Karpas-422 (cell line): ENCODE results near the gene CCDC106. TPM values are rescaled to one million over a fixed set of nuclear protein-coding genes. Genes with fewer than 3 reads are reported as not detected.

Experiments used
- DNase-seq: peaks from one replicate; pipeline ENCODE4 v3.0.0-alpha.2; 2015
- H2AFZ ChIP-seq: fragments of 200-600 bp; sonication (generic); 2 replicates; pipeline ENCODE4 v1.6.1; 2014; ENCODE audit warnings: antibody characterized with exemption, low read length, mixed read lengths
- H3K27ac ChIP-seq: fragments of 200-600 bp; sonication (generic); 2 replicates; pipeline ENCODE4 v1.5.1; 2014; ENCODE audit warnings: mild to moderate bottlenecking, low read length, moderate library complexity
- H3K27me3 ChIP-seq: fragments of 200-600 bp; sonication (generic); 2 replicates; pipeline ENCODE4 v1.6.1; 2014; ENCODE audit warnings: low read length, mixed read lengths
- H3K36me3 ChIP-seq: fragments of 200-600 bp; sonication (generic); 2 replicates; pipeline ENCODE4 v1.6.1; 2014; ENCODE audit warnings: low read length, mixed read lengths; ENCODE audit not compliant: insufficient read depth
- H3K4me1 ChIP-seq: fragments of 200-600 bp; sonication (generic); 2 replicates; pipeline ENCODE4 v1.6.1; 2014; ENCODE audit warnings: mild to moderate bottlenecking, low read length, mixed read lengths
- H3K4me2 ChIP-seq: fragments of 200-600 bp; sonication (generic); 2 replicates; pipeline ENCODE4 v1.6.1; 2014; ENCODE audit warnings: low read length, low read depth, mild to moderate bottlenecking; ENCODE audit not compliant: poor library complexity, severe bottlenecking
- H3K4me3 ChIP-seq: fragments of 200-600 bp; sonication (generic); 2 replicates; pipeline ENCODE4 v1.5.1; 2014; ENCODE audit warnings: mild to moderate bottlenecking, antibody characterized with exemption, low read length, mixed read lengths
- H3K79me2 ChIP-seq: fragments of 200-600 bp; sonication (generic); 2 replicates; pipeline ENCODE4 v1.6.1; 2014; ENCODE audit warnings: mild to moderate bottlenecking, low read length, mixed read lengths
- H3K9ac ChIP-seq: fragments of 200-600 bp; sonication (generic); 2 replicates; pipeline ENCODE4 v1.6.0; 2014; ENCODE audit warnings: low read length
- H3K9me2 ChIP-seq: fragments of 200-600 bp; sonication (generic), shearing (Covaris generic); replicated peaks from 2 replicates; pipeline ENCODE4 v1.6.0; 2014; ENCODE audit warnings: mild to moderate bottlenecking, low read length, moderate library complexity; ENCODE audit not compliant: insufficient read depth
- H3K9me3 ChIP-seq: fragments of 300-700, 200-600 bp; sonication (generic); 2 replicates; pipeline ENCODE4 v1.6.1; 2014; ENCODE audit warnings: low read length, mixed read lengths
- H4K20me1 ChIP-seq: fragments of 200-600 bp; sonication (generic); 2 replicates; pipeline ENCODE4 v1.6.1; 2014; ENCODE audit warnings: mild to moderate bottlenecking, antibody characterized with exemption, low read length, low read depth; ENCODE audit not compliant: insufficient read depth
- total RNA-seq: library from RNA; depleted of rRNA; stranded (reverse); fragments of >200 nt; shearing (Covaris generic); gene quantifications from 2 replicates; pipeline ENCODE4 v1.2.3, GENCODE V29; 2014; ENCODE audit warnings: low replicate concordance

CCDC106 gene
- total RNA-seq, 1 experiment from 2014 or later = 26.2 TPM

- Histone ChIP-seq H3K27me3 (no peaks in the 10 kb centered on the region), H2AFZ (no peak overlapping the region), H3K4me2 (no peak overlapping the region), H4K20me1 (peaks cover 18% of the 10 kb centered on the region), H3K4me3 (no peak overlapping the region), H3K4me1 (peaks cover 15% of the 10 kb centered on the region), H3K9me2 (no peaks in the 10 kb centered on the region), H3K79me2 (peaks cover 64% of the 10 kb centered on the region), H3K9me3 (no peaks in the 10 kb centered on the region), H3K9ac (no peak overlapping the region), H3K36me3 (peaks cover 24% of the 10 kb centered on the region), H3K27ac (no peak overlapping the region)
- no peak for DNase-seq
Measured at GRCh38 chr19:55611300-55611982, 36.6 kb upstream of the CCDC106 start.

GRCh38 chr19:55611983-55612645 is 35.9 kb upstream of the CCDC106 start:
- Histone ChIP-seq H3K36me3 (peaks cover 18% of the 10 kb centered on the region), H3K79me2 (peaks cover 58% of the 10 kb centered on the region)

GRCh38 chr19:55613396-55613795 is 34.6 kb upstream of the CCDC106 start:
- Histone ChIP-seq H3K79me2 (peaks cover 46% of the 10 kb centered on the region), H3K9me2 (no peaks in the 10 kb centered on the region), H3K27ac (no peak overlapping the region), H3K36me3 (peaks cover 17% of the 10 kb centered on the region), H3K9ac (no peak overlapping the region), H3K9me3 (no peaks in the 10 kb centered on the region), H3K4me2 (no peak overlapping the region), H3K4me1 (peaks cover 7% of the 10 kb centered on the region; the same call in 1 of the 2 replicates), H3K27me3 (no peaks in the 10 kb centered on the region), H4K20me1 (peaks cover 18% of the 10 kb centered on the region), H3K4me3 (no peak overlapping the region), H2AFZ (no peak overlapping the region)
- DNase-seq = no peak

More at GRCh38 chr19:55611983-55612645, 35.9 kb upstream of the CCDC106 start:
- H3K4me2 ChIP-seq = no peak overlapping the region
- H3K27ac ChIP-seq = no peak overlapping the region
- no peak for DNase-seq
- H3K9ac ChIP-seq = no peak overlapping the region
- H3K27me3 ChIP-seq = no peaks in the 10 kb centered on the region
- H3K4me1 ChIP-seq = peaks cover 8% of the 10 kb centered on the region
- H4K20me1 ChIP-seq = peaks cover 18% of the 10 kb centered on the region
- no peaks in the 10 kb centered on the region for H3K9me2 ChIP-seq
- H2AFZ ChIP-seq = no peak overlapping the region
- no peak overlapping the region for H3K4me3 ChIP-seq
- H3K9me3 ChIP-seq = no peaks in the 10 kb centered on the region

DNA sequence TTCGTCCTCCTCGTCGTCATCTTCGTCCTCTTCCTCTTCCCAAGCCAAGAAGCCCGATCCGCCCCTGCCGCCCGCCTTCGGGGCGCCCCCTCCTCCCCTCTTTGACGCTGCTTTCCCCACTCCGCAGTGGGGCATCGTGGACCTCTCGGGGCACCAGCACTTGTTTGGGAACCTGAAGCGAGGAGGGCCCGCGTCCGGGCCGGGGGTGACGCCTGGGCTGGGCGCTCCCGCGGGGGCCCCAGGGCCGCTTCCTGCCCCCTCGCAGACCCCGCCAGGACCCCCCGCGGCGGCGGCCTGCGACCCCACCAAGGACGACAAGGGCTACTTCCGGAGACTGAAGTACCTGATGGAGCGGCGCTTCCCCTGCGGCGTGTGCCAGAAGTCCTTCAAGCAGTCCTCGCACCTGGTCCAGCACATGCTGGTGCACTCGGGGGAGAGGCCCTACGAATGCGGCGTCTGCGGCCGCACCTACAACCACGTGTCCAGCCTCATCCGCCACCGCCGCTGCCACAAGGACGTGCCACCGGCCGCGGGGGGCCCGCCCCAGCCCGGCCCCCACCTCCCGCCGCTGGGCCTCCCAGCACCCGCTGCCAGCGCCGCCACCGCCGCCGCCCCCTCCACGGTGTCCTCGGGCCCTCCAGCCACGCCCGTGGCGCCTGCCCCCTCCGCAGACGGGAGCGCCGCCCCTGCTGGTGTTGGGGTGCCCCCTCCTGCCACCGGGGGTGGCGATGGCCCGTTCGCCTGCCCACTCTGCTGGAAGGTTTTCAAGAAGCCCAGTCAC is 33.9 kb upstream of the CCDC106 start:
- Histone ChIP-seq H3K79me2 (peaks cover 39% of the 10 kb centered on the region), H3K4me2 (no peak overlapping the region), H2AFZ (no peak overlapping the region), H3K4me1 (peaks cover 7% of the 10 kb centered on the region; the same call in 1 of the 2 replicates), H3K36me3 (peaks cover 10% of the 10 kb centered on the region), H3K27me3 (no peaks in the 10 kb centered on the region), H3K9me2 (no peaks in the 10 kb centered on the region), H4K20me1 (peaks cover 18% of the 10 kb centered on the region), H3K9me3 (no peaks in the 10 kb centered on the region), H3K27ac (no peak overlapping the region), H3K9ac (no peak overlapping the region), H3K4me3 (no peak overlapping the region)
- no peak for DNase-seq

GRCh38 chr19:55614711-55615542 is 33.1 kb upstream of the CCDC106 start:
- Histone ChIP-seq H3K4me3 (no peak overlapping the region), H3K9me3 (no peaks in the 10 kb centered on the region), H3K9me2 (no peaks in the 10 kb centered on the region), H3K4me1 (peaks cover 14% of the 10 kb centered on the region), H3K27ac (no peak overlapping the region), H3K9ac (no peak overlapping the region), H3K27me3 (no peaks in the 10 kb centered on the region), H3K36me3 (peaks cover 5% of the 10 kb centered on the region; the same call in 1 of the 2 replicates), H3K4me2 (no peak overlapping the region), H3K79me2 (peaks cover 31% of the 10 kb centered on the region), H2AFZ (no peak overlapping the region), H4K20me1 (peaks cover 12% of the 10 kb centered on the region)
- no peak for DNase-seq

DNA sequence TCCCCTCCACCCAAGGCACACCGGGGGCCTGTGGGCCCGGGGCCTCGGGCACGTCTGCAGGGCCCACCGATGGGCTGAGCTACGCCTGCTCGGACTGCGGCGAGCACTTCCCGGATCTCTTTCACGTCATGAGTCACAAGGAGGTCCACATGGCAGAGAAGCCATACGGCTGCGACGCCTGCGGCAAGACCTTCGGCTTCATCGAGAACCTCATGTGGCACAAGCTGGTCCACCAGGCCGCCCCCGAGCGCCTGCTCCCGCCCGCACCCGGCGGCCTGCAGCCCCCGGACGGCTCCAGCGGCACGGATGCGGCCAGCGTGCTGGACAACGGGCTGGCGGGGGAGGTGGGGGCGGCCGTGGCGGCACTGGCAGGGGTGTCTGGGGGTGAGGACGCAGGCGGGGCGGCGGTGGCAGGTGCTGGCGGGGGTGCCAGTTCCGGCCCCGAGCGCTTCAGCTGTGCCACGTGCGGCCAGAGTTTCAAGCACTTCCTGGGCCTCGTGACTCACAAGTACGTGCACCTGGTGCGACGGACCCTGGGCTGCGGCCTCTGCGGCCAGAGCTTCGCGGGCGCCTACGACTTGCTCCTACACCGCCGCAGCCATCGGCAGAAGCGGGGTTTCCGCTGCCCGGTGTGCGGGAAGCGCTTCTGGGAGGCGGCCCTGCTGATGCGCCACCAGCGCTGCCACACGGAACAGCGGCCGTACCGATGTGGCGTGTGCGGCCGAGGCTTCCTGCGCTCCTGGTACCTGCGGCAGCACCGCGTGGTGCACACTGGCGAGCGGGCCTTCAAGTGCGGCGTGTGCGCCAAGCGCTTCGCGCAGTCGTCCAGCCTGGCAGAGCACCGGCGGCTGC is 32.2 kb upstream of the CCDC106 start:
- H3K9me3 ChIP-seq = no peaks in the 10 kb centered on the region
- H3K27ac ChIP-seq = no peak overlapping the region
- H3K27me3 ChIP-seq = no peaks in the 10 kb centered on the region
- no peak overlapping the region for H2AFZ ChIP-seq
- H3K4me1 ChIP-seq = peaks cover 20% of the 10 kb centered on the region
- H3K9ac ChIP-seq = no peak overlapping the region
- peaks cover 24% of the 10 kb centered on the region for H3K79me2 ChIP-seq
- no peak overlapping the region for H3K4me2 ChIP-seq
- DNase-seq = no peak
- peaks cover 3% of the 10 kb centered on the region; the same call in 1 of the 2 replicates for H3K36me3 ChIP-seq
- H3K4me3 ChIP-seq = no peak overlapping the region
- H4K20me1 ChIP-seq = peaks cover 8% of the 10 kb centered on the region
- no peaks in the 10 kb centered on the region for H3K9me2 ChIP-seq

- peaks cover 3% of the 10 kb centered on the region; the same call in 1 of the 2 replicates for H3K36me3 ChIP-seq
- no peaks in the 10 kb centered on the region for H3K27me3 ChIP-seq
- H3K4me1 ChIP-seq = peaks cover 18% of the 10 kb centered on the region
- H3K9me3 ChIP-seq = no peaks in the 10 kb centered on the region
- H3K9me2 ChIP-seq = no peaks in the 10 kb centered on the region
- no peak for DNase-seq
- no peak overlapping the region for H2AFZ ChIP-seq
- H3K4me2 ChIP-seq = no peak overlapping the region
- H3K4me3 ChIP-seq = no peak overlapping the region
- peaks cover 17% of the 10 kb centered on the region for H3K79me2 ChIP-seq
- H3K9ac ChIP-seq = no peak overlapping the region
- no peak overlapping the region for H3K27ac ChIP-seq
- peaks cover 5% of the 10 kb centered on the region; the same call in 1 of the 2 replicates for H4K20me1 ChIP-seq
Measured at GRCh38 chr19:55616395-55616875, 31.6 kb upstream of the CCDC106 start.
